Endodermal cell (in vitro differentiated cells): ENCODE results near the gene PRPF19. TPM values are rescaled to one million over a fixed set of nuclear protein-coding genes. Genes with fewer than 3 reads are reported as not detected.
A peak's percentile ranks its signal among the peaks of the same experiment; 100 is the strongest.

ENCODE experiments used
- DNase-seq: peaks from one replicate; pipeline ENCODE4 v3.0.0-alpha.2; 2017
- H3K27ac ChIP-seq: 2 replicates; pipeline ENCODE4 v1.5.1; 2013; ENCODE audit warnings: mild to moderate bottlenecking, low read depth, low read length, moderate library complexity
- H3K27me3 ChIP-seq: 2 replicates; pipeline ENCODE4 v1.6.1; 2013; ENCODE audit warnings: mild to moderate bottlenecking, low read length, moderate library complexity; ENCODE audit not compliant: insufficient read depth, control insufficient read depth, poor library complexity, severe bottlenecking
- H3K36me3 ChIP-seq: 2 replicates; pipeline ENCODE4 v1.7.0; 2013; ENCODE audit warnings: mild to moderate bottlenecking, low read length, moderate library complexity; ENCODE audit not compliant: control insufficient read depth, insufficient read depth
- H3K4me1 ChIP-seq: one replicate; pipeline ENCODE4 v1.7.0; 2013; ENCODE audit warnings: low read length; ENCODE audit not compliant: control insufficient read depth, insufficient read depth
- H3K4me3 ChIP-seq: 2 replicates; pipeline ENCODE4 v1.5.1; 2013; ENCODE audit warnings: mild to moderate bottlenecking, low read length, moderate library complexity
- H3K9ac ChIP-seq: 2 replicates; pipeline ENCODE4 v1.6.1; 2013; ENCODE audit warnings: mild to moderate bottlenecking, low read length, moderate library complexity; ENCODE audit not compliant: poor library complexity, severe bottlenecking; ENCODE audit errors: extremely low read depth
- H3K9me3 ChIP-seq: 2 replicates; pipeline ENCODE4 v1.6.1; 2013; ENCODE audit warnings: mild to moderate bottlenecking, low read length, moderate library complexity; ENCODE audit not compliant: control insufficient read depth
- H3K27ac Mint-ChIP-seq: 2 replicates; pipeline ENCODE4 v1.8.0; 2020; ENCODE audit warnings: mixed read lengths
- H3K27me3 Mint-ChIP-seq: 2 replicates; pipeline ENCODE4 v1.8.0; 2021; ENCODE audit warnings: mild to moderate bottlenecking, mixed read lengths; ENCODE audit not compliant: insufficient read depth
- H3K36me3 Mint-ChIP-seq: 2 replicates; pipeline ENCODE4 v1.8.0; 2020; ENCODE audit warnings: low read depth, mixed read lengths
- H3K4me1 Mint-ChIP-seq: 2 replicates; pipeline ENCODE4 v1.8.0; 2020; ENCODE audit warnings: mixed read lengths
- H3K4me3 Mint-ChIP-seq: 2 replicates; pipeline ENCODE4 v1.8.0; 2020; ENCODE audit warnings: mild to moderate bottlenecking, moderate library complexity, mixed read lengths
- H3K9me3 Mint-ChIP-seq: 2 replicates; pipeline ENCODE4 v1.8.0; 2020; ENCODE audit warnings: mild to moderate bottlenecking, mixed read lengths
- CTCF ChIP-seq: fragments of 200-600 bp; sonication (generic); conservative IDR thresholded peaks from 2 replicates; pipeline ENCODE4 v1.5.0; 2021; ENCODE audit warnings: antibody characterized with exemption, mild to moderate bottlenecking
- WGBS, 2 experiments: methylation state at CpG; one replicate each; pipeline versions ENCODE4 v1.1.5 to v1.1.7; 2013; ENCODE audit warnings: missing lambda C conversion rate in 2 of 2, mixed read lengths in 1 of 2; ENCODE audit not compliant: insufficient coverage in 1 of 2, insufficient read length in 1 of 2; 5-methylcytosine and 5-hydroxymethylcytosine counted together
- long read RNA-seq, 4 experiments: library from polyadenylated mRNA in 2 of 4; library from RNA in 1 of 4; library from capped mRNA in 1 of 4; stranded (forward) in 3 of 4; unstranded in 1 of 4; transcript quantifications; one replicate each; pipeline ENCODE4 v2.0.0, GENCODE V29; 2020 to 2021; ENCODE audit warnings: inconsistent platforms in 1 of 4
- polyA plus RNA-seq, 2 experiments: library from polyadenylated mRNA; stranded (reverse); fragments of 50-300 nt; gene quantifications; one replicate each; pipeline ENCODE4 v1.2.3, GENCODE V29; 2013
- total RNA-seq, 2 donors: library from RNA; stranded (reverse); fragmentation: NEBNext Ultra II Directional in 1 of 2; extraction: Animal tissue kit (Norgen Biotek cat#: 25700) in 1 of 2; gene quantifications; 2 replicates in 1 of 2; 3 replicates in 1 of 2; pipeline ENCODE4 v1.2.1, GENCODE V29; 2021

PRPF19 gene
- total RNA-seq: 100 to 1,000 TPM; 106 to 109 TPM
- polyA plus RNA-seq (2013, experiment 1 of 2): 106 TPM
- polyA plus RNA-seq (2013, experiment 2 of 2): 102 TPM
- long read RNA-seq, experiment 1, transcript PRPF19-201 (16 exons, 2,157 nt): major isoform, 24 of 80 reads
- long read RNA-seq, experiment 1, partial matches to known transcripts: 47 of 80 reads
- long read RNA-seq, experiment 1, other reads (novel, unspliced or antisense): 9 of 80 reads
- long read RNA-seq, experiment 2, transcript PRPF19-201 (16 exons, 2,157 nt): major isoform, 13 of 15 reads
- long read RNA-seq, experiment 2, partial matches to known transcripts: 2 of 15 reads
- long read RNA-seq, experiment 2, other reads (novel, unspliced or antisense): 0 of 15 reads
- long read RNA-seq, experiment 3, partial matches to known transcripts: 2 of 3 reads
- long read RNA-seq, experiment 3, other reads (novel, unspliced or antisense): 0 of 3 reads
- long read RNA-seq, experiment 4, transcript PRPF19-201 (16 exons, 2,157 nt): major isoform, 6 of 8 reads
- long read RNA-seq, experiment 4, partial matches to known transcripts: 2 of 8 reads
- long read RNA-seq, experiment 4, other reads (novel, unspliced or antisense): 0 of 8 reads

GRCh38 chr11:60906132-60906972, at the start of gene PRPF19:
Gene PRPF19, minus strand, starts transcription at chr11:60906585. Its CDS starts 203 bp downstream, at chr11:60906382.
- H3K9me3 Mint-ChIP-seq: no peaks in the 10 kb centered on the region
- Histone ChIP-seq H3K4me1 (peaks cover 6% of the 10 kb centered on the region), H3K27ac (peak within 1 kb of the TSS; percentile 82), H3K9ac (peak within 1 kb of the TSS; percentile 93), H3K9me3 (no peaks in the 10 kb centered on the region), H3K4me3 (peak within 1 kb of the TSS; percentile 90), H3K27me3 (peaks cover 24% of the 10 kb centered on the region), H3K36me3 (peaks cover 29% of the 10 kb centered on the region)
- peak within 1 kb of the TSS; percentile 96 for H3K27ac Mint-ChIP-seq
- peaks cover 18% of the 10 kb centered on the region for H3K4me1 Mint-ChIP-seq
- H3K36me3 Mint-ChIP-seq: peaks cover 15% of the 10 kb centered on the region
- peak; percentile 100 for DNase-seq
- 0% methylated on average over 47 to 75 of the region's 75 CpGs for WGBS, 2 experiments
- H3K4me3 Mint-ChIP-seq: peak within 1 kb of the TSS; percentile 77
- no peak for TF ChIP-seq CTCF
- H3K27me3 Mint-ChIP-seq: peaks cover 36% of the 10 kb centered on the region

GRCh38 chr11:60955571-60955970, 49.2 kb upstream of the PRPF19 start:
- TF ChIP-seq CTCF: no peak
- no peak overlapping the region for H3K9ac ChIP-seq
- H3K4me3 ChIP-seq: no peak overlapping the region
- H3K9me3 ChIP-seq: no peaks in the 10 kb centered on the region
- no peak overlapping the region for H3K27ac ChIP-seq
- Mint-ChIP-seq H3K4me3 (no peak overlapping the region), H3K4me1 (no peaks in the 10 kb centered on the region), H3K27me3 (peaks cover 61% of the 10 kb centered on the region), H3K9me3 (no peaks in the 10 kb centered on the region), H3K27ac (no peak overlapping the region), H3K36me3 (no peaks in the 10 kb centered on the region)
- DNase-seq: no peak
- H3K4me1 ChIP-seq: no peaks in the 10 kb centered on the region
- H3K36me3 ChIP-seq: no peaks in the 10 kb centered on the region
- WGBS, 2 experiments: 74 to 77% methylated on average over 5 of the region's 5 CpGs
- peaks cover 45% of the 10 kb centered on the region for H3K27me3 ChIP-seq

GRCh38 chr11:60954421-60954820, 48.0 kb upstream of the PRPF19 start:
- no peak overlapping the region for H3K4me3 ChIP-seq
- Mint-ChIP-seq H3K4me1 (no peaks in the 10 kb centered on the region), H3K27ac (no peak overlapping the region), H3K9me3 (no peaks in the 10 kb centered on the region), H3K27me3 (peaks cover 62% of the 10 kb centered on the region), H3K36me3 (no peaks in the 10 kb centered on the region), H3K4me3 (no peak overlapping the region)
- no peak for DNase-seq
- H3K27ac ChIP-seq: no peak overlapping the region
- no peak overlapping the region for H3K9ac ChIP-seq
- no peaks in the 10 kb centered on the region for H3K36me3 ChIP-seq
- TF ChIP-seq CTCF: no peak
- peaks cover 47% of the 10 kb centered on the region for H3K27me3 ChIP-seq
- H3K9me3 ChIP-seq: no peaks in the 10 kb centered on the region
- 90 to 100% methylated on average over 1 to 5 of the region's 5 CpGs for WGBS, 2 experiments
- H3K4me1 ChIP-seq: no peaks in the 10 kb centered on the region
